Measurements from ENCODE around the gene CD101.

DNA sequence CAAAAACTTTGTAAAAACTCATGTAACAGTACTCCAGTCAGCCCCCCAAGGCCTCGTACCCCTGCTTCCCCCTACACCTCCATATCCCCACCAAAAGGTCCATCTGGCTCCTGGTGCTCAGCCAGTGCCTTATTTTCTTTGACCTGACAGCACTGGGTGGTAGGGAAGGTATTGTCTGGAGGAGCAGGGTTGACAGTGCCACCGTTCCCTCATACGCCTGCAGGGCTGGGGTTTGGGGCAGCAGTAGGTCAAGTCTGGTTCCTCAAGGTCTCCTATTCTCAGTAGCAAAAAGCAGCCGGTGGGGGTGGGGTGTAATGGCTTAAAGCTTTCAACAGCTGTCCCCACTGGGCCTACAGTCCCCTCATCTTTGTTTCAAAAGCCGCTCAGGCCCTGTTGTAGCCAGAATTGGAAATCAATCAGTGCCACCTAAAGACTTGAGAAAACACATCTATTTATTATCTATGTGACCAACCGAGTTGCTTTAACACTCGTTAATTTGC is 33.3 kb downstream of the CD101 start:
- no peak for TF ChIP-seq ZNF274 (IDR thresholded peaks at IDR 0.05; ENCODE audit: low read depth, low read length)
- TF ChIP-seq EZH2 (IDR thresholded peaks at IDR 0.05): no peak
- TF ChIP-seq, protein P1, sequence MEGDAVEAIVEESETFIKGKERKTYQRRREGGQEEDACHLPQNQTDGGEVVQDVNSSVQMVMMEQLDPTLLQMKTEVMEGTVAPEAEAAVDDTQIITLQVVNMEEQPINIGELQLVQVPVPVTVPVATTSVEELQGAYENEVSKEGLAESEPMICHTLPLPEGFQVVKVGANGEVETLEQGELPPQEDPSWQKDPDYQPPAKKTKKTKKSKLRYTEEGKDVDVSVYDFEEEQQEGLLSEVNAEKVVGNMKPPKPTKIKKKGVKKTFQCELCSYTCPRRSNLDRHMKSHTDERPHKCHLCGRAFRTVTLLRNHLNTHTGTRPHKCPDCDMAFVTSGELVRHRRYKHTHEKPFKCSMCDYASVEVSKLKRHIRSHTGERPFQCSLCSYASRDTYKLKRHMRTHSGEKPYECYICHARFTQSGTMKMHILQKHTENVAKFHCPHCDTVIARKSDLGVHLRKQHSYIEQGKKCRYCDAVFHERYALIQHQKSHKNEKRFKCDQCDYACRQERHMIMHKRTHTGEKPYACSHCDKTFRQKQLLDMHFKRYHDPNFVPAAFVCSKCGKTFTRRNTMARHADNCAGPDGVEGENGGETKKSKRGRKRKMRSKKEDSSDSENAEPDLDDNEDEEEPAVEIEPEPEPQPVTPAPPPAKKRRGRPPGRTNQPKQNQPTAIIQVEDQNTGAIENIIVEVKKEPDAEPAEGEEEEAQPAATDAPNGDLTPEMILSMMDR (IDR thresholded peaks at IDR 0.05 in 2 of 3, conservative IDR thresholded peaks at IDR 0.05 in 1 of 3; ENCODE audit: borderline replicate concordance in 1 of 3, insufficient read depth in 1 of 3, low read depth in 2 of 3, low read length in 2 of 3): no peak
- no peak for TF ChIP-seq POLR2AphosphoS5 (IDR thresholded peaks at IDR 0.05; ENCODE audit: low read depth, low read length)
- TF ChIP-seq ZFX (IDR thresholded peaks at IDR 0.05): no peak
- no peak for TF ChIP-seq SIN3A (IDR thresholded peaks at IDR 0.05; ENCODE audit: low read depth)
- TF ChIP-seq, protein P2, sequence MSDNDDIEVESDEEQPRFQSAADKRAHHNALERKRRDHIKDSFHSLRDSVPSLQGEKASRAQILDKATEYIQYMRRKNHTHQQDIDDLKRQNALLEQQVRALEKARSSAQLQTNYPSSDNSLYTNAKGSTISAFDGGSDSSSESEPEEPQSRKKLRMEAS (IDR thresholded peaks at IDR 0.05): no peak
- TF ChIP-seq YY1 (IDR thresholded peaks at IDR 0.05; ENCODE audit: extremely low read depth, insufficient replicate concordance, low read depth, low read length): no peak
